GM18511 (cell line): ENCODE data around the gene DPH7.
A peak's percentile ranks its signal among the peaks of the same experiment; 100 is the strongest.
"Not testable (repeated sequence)": the region's sequence is repeated elsewhere in the genome, so short reads cannot be mapped to it uniquely, and the experiment has no call there.

Source experiments
- ATAC-seq: cut with Tn5 transposase; IDR thresholded peaks from one replicate; pipeline ENCODE4 v1.9.1; 2021; ENCODE audit warnings: mild to moderate bottlenecking, moderate library complexity; ENCODE audit not compliant: unreplicated experiment

DPH7 gene

DNA sequence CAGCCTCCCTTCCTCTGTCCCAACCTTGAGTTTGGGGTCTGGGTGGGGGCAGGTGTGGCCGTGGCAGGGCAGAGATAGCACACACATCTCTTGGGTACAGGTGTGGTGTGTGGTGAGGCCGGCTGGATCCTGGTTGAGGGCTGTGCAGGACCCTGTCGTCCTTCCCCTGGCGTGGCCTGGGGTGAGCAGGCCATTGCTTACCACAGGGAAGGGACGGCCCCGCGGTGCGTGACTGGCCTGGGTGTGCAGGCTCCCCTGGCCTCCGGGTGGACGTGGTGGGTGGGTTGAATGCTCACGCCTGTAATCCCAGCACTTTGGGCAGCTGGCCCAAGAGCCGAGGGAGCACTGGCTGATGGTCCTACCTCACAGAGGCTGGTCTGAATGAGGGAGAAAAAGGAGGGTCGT, 28.0 kb upstream of the DPH7 start:
- ATAC-seq, result no peak

DNA sequence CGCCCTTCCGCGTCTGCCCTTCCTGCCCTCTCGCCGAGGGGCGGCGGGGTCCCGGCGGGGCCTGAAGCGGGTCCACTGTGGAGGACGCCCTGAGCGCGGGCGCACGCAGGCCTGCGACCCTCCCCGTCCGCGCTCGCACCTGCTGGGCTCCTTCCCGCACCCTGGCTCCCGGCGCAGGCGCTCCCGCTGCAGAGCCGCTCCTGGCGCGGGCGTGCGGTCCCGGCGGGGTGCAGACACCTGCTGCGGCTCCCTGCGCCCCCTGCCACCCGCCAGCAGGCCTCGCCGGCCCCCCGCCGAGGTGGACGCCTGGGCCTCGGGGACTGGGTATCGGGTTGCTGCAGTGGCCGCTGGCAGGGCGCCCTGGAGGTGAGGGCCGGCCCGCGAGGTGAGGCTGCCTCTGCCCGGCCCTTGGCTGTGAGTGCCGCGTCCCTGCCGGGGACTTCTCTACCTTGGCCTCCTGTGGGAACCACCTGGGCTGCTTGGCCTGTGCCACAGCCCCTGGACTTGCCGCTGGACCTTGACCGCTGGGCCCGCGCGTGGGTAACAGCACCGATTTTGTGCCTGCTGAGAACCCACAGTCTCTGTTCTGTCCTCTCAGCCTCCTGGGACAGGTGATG, 27.4 kb upstream of the DPH7 start:
- peak; percentile 28 for ATAC-seq

DNA sequence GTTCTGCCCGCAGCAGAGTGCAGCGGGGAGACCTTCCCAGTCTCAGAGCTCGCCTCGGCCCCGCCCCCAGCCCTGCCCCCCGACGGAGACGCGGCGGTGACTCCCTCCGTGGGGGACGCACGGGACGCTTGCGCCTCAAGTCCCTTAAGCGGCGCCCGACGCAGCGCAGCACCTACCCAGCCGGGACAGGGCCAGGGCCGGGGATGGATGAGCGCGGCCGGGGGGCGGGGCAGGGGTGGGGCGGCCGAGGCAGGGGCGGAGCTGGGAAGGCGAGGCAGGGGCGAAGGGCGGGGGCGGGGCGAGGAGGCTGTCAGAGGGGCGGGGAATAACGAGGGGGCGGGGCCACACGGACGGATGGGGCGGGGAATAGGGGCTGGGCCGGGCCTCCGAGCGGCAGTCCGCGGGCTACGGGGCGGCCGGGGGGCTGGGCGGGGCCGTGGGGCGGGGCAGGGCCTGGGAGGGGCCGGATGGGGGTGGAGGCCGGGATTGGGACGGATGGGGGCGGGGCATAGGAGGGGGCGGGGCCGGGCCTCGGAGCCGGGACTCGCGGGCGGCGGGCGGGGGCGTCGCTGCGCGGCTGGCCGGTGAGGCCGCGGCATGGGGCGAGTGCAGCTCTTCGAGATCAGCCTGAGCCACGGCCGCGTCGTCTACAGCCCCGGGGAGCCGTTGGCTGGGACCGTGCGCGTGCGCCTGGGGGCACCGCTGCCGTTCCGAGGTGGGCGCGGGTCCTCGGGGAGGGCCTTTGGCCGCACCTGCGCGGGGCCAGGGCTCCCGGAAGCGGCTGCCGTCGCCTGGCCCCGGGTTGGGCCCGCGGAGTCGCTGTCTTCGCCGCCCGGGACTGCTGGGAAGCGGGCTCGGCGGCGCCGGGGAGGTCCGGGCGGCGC, 26.6 kb upstream of the DPH7 start, which contains the start of gene ARRDC1:
Gene ARRDC1 (plus strand): TSS at position 566 of the 884 bp plus-strand sequence. CDS start 32 bp downstream, at position 598.
- peak; percentile 73 for ATAC-seq

DNA sequence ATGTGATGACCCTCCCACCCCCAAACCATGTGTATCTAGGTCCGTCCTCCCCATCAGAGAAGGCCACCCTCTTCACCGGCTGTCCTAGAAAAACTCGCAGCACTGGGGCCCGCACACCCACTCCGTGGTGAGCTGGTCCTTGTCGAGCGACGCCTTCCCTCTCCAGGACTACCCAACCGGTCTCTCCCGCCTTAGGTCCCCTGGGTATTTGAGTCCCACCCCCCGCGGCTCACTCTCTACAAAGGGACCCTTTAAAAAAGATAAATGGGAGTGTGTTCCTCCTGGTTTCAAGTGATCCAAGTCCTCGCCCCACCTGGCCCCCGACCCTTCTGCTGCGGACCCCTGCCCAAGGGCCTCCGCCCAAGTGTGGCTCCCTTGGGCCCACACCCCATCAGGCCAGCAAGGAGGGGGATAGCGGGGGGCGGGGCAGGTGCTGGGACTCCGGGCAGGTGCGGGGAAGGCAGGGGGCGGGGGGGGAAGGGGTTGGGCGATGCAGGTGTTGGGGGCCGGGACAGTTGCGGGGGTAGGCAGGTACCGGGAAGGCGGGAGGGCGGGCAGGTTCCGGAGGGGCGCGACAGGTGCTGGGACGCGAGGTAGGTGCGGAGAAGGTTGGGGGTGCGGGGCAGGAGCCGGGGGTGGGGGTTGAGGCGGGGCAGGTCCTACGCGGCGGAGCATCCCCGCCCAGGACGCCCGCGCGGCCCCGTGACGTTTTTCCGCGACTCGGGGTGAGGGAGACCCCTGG, 25.8 kb upstream of the DPH7 start:
- no peak for ATAC-seq

DNA sequence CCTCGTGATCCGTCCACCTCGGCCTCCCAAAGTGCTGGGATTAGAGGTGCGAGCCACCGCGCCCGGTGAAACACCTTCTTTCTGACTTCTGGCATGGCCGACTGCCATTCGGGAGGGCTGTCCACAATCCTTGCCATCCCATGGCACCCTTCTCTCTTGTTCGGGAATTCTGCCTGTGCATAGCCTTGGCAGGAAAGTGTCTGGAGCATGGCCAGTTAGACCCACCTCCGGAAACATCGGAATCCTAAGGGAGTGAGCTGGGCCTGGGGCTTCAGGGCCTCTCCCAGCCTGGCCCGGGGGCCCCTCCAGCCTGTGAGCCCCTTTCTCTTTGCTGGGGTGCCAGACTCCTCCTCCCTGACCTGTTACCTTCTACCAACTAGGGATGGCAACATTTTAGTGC, 25.2 kb upstream of the DPH7 start:
- no peak for ATAC-seq

DNA sequence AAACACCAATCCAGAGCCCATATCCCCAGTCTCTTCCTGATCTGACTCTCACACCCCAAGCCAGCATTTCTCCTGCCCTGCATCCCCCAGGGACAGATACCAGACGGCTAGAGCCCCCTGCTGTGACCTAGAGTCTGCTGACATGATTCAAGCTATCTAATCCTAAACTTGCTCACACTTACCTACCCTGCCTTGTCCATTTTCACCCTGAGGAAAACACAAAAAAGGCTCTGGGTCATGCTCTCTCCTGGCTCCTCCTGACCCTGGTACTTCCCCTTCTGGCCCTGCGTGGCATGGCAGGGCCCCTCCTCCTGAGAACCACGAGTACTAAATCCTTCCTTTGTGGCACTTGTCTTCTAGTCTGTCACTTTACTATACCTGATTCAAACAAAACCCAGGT, 23.9 kb upstream of the DPH7 start:
- ATAC-seq, result no peak

DNA sequence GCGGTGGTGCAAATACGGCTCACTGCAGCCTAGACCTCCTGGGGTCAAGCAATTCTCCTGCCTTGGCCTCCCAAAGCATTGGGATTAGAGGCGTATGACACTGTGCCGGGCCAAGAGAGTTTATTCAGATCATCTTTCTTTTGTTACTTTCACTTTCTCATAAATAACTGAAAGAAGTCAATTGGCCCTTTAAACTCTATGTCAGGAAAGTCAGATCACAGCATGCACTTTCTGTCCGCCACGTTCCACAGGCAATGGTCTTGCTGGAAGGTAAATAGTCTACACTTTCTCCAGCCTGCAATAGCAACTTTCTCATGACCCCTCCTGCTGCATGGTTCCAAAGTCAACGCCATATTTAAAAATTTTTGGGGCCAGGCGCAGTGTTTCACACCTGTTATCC, 20.2 kb upstream of the DPH7 start:
- no peak for ATAC-seq

DNA sequence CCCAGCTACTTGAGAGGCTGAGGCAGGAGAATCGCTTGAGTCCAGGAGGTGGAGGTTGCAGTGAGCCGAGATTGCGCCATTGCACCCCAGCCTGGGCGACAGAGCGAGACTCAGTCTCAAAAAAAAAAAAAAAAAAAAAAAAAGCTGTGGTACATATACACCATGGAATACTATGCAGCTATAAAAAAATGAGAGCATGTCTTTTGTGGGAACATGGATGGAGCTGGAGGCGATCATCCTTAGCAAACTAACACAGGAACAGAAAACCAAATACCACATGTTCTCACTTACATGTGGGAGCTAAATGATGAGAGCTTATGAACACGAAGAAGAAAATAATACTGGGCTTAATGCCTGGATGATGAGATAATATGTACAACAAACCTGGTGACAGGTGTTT, 17.9 kb upstream of the DPH7 start:
- ATAC-seq, result not testable (repeated sequence)

DNA sequence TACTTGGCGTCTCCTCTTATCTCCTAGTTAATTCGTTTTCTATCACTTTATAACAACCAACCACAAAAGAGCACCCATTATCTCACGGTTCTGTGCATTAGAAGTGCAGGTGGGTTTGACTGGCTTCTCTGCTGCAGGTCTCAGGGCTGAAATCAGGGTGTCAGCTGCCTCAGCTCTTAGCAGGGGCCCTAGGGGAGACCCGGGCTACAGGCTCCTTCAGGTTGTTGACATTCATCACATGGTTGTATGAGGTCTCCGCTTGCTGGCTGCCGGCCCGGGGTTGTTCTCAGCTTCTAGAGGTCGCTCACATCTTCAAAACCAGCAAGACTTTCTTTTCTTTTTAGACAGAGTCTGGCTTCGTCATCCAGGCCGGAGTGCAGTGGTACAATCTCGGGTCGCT, 14.5 kb upstream of the DPH7 start:
- ATAC-seq, result no peak

DNA sequence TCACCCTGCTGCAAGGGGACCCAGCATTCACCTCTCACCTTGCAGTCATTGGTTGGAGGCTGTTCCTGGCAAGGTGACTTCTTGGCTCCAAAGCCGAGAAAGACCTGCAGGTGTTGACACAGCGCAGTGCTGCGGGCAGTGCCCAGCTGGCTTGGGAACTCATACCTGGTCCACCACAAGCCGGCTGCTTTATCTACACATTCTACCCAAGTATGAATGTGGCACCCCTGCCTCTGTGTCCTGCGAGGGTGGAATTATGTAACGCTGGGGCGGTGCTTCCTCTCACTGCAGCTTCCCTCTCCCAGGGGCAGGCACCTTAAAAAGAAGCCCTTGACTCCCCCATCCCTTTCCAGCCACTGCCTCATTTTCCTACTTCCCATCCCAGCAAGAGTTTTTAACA, 14.0 kb upstream of the DPH7 start:
- no peak for ATAC-seq

DNA sequence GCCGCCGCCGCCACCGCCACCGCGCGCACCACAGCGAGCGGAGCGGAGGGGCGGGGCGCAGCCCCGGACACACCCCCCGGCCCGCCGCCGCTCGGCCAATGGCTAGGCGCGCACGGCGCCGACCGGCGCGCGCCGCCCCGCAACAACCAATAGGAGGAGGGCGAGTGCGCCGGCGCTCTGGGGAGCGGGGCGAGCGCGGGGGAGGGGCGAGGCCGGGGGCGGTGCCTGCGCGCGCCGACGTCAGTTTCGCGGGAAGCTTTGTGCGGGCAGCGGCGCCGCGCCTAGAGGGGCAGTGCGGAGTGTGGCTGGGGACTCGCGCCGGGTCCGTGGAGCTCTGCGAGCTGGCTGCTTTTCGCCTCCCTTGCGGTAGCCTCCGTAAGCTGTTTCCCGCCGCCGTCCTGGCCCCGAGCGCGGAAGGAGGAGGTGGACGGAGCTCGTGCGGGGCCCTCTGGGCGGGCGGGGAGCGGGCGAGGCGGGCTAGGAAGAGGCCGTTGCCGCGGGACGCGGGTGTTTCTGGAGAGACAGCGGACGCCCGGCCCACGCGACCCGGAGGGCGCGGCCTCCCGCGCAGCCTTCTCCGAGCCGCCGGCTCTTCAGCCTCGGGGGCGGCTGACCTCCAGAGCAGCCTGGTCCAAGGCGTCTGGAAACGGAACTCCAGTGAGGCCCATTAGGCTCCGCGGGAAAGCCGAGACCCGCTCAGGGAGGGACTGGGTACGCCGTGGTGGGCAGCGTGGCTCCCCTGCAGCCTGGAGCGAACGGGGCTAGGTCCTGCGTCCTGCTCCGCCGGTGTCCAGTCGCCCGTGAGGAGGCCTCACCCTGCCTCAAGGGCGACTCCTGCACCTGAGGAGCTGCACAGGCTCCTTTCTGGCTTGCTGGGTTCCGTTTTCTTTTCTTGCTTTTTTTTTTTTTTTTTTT, 12.0 kb upstream of the DPH7 start, which contains the start of gene ZMYND19:
Gene ZMYND19 (minus strand): TSS at position 44 of the 915 bp plus-strand sequence. CDS start 249 bp downstream, outside the sequence.
- peak; percentile 95 for ATAC-seq

DNA sequence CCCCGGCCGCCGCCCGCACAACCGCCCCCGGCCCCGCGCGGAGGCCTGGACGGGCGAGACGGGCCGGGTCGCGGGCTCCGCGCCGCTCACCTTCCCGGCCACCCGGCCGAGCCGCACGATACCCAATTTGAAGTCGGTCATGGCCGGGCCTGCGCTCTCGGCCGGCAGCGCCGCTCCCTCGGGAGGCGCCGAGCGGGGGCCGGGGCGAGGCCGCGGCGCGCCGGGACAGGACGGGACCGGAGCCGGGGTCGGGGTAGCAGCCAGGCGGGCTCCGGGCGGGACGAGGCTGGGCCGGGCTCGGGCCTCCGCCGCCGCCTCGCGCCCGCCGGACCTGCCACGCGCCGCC, 11.4 kb upstream of the DPH7 start:
- ATAC-seq, result no peak

DNA sequence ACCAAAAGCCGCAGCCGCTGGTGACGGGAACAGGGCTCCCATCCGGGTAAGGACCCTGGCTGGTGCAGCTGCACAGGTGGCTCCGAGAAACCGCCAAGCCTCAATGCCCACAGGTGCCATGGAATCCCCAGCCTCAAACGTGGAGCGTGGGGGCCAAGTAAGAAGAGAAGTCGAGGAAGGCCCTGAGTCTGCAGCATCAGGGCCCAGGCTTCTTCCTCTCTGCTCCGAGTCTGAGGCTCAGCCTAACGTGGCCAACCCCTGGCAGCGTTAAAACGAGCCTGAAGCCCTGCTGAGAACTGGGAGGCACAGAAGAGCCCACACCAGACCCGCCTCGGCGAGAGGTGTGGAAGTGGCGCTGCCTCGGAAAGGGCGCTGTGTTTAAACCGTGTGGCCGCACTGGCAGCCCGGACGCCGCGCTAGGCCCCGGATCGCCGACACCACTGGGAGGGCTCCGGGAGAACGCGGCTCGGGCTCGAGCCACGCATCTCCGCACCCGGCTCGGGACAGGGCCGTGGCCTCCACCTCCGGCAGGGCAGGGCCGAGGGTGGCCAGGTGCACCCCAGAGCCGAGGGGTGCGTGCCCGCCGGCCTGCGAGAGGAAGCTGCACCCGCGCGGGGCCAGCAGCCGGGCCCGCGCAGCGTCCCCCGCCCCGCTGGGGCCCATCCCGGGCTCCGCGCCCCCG, 10.9 kb upstream of the DPH7 start:
- ATAC-seq, result peak; percentile 23

DNA sequence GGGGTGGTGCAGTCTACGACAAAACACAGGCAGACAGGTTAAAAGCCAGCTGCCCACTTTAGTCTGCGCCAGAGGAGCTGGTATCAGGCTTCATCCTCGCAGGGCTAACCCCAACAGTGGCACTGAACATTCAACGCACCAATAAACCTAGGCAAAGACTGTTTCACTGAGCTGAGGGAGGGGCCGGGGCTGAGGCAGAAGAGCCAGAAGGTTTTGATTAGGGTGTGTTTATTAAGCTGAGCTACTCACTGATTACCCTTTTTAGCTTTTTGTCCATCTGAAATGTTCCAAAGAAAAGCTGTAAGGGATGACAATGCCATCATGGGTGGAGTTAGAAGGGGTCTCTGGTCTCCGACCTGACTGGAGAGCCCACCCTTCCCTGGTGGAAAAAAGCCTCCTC, 10.2 kb upstream of the DPH7 start:
- no peak for ATAC-seq

DNA sequence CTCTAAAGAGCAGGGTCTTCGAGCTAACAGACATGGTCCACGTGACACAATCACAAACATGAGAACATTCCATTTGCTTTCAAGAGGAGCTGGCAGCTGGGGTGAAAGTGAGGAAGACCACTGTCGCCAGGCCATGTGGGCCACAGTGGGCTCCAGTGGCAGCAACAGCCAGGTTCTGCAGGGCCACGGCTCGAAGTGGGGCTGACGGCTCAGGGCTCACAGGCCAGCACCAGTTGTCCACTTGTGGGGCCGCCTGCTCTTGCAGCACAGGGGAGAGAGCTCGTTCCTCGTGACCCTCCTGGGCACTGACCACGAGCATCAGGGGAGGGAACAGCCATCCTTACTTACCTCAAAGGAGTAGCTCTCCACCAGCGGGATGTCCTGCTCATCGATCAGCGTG, 9.6 kb upstream of the DPH7 start:
- no peak for ATAC-seq

DNA sequence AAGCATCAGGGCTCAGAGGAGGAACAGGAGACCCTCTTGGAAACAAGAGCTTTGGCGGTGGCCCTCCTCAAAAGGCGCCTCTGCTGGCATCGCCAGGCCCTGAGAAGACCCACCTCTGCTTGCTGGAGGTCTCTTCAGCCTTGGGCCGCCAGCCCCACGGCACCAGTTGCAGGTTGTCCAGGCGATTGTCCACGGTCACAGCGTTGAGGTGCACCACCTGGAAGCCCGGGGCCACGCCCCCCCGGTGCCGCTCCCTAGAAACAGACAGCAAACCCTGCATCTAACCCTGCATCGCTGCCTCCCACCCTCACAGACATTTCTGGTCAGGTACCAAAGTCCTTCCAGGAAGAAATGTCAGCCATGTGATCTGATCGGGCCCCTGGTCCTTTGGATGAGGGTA, 8.1 kb upstream of the DPH7 start:
- ATAC-seq, result no peak

DNA sequence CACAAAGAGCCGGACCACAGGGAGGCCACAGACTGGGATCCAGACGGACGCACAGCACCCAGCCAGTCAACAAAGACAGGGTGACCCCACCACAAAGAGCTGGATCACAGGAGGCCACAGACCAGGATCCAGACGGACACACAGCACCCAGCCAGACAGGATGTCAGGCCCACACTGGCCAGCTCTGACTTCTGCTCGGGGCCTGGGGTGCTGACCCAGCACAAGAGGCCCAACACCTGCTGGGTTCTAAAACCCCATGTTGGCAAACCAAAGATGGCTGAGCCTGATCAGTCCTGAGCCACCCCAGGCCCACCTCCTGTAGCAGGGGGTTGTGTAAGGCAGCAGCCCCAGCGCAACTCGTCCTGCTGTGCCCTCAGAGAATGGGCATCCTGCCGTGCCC, 5.2 kb upstream of the DPH7 start:
- ATAC-seq, result no peak

DNA sequence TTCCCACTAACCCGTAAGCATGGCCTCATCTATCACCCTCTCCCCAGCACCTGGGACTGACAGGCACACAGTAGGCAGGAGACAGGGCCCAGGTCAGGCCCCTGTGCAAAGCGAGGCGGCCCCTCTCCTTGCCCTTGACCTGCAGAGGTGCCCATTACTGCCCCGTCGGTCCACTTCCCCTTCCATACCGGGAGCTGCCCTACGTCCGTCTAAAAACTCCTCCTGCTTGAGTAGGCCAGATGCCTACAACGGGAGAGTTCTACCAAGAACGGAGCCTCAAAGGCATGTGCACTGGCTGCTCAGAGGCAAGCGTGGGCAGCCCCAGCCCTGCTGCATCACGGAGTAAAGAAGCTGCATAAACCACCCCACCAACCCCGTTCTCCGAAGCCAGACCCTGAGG, 4.6 kb upstream of the DPH7 start:
- no peak for ATAC-seq

DNA sequence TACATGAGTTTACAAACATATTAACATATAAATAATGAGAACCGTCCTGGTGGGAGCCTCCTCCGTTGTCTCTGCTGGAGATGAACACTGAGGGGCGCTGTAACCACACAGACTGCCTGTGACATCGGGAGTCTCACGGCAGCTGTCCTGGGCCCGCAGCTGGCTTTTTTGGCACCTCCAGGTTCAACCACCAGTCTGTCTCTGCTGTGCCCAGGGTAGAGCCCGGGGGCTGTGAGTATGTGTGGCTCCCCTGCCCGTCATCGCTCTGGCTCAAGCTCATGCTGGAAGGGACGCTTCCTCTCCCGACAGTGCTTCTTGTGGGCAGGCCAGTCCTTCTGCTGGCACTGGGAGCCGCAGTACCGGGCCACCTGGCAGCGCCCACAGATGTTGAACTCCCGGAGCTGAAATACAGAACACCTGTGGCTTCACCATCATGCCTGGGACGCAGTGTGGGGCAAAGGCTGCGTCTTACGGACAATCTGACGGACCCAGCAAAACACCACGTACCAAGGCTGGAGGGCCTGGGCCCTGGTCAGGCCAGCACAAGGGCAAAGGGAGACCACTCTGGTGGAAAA, 3.6 kb upstream of the DPH7 start:
- ATAC-seq, result no peak
